SK-N-SH treated with all-trans-retinoic acid at 6 μM for 48 hours (cell line): ENCODE measurements around the gene BABAM2.

Experiments used
- ATAC-seq: fragments of 200-7000 bp; cut with Tn5 transposase; 3 replicates; pipeline ENCODE4 v1.9.1; 2020; ENCODE audit warnings: mild to moderate bottlenecking, moderate library complexity
- ARNTL ChIP-seq: fragments of 450-650 bp; formaldehyde crosslinking; IDR thresholded peaks from 2 replicates; pipeline ENCODE4 v1.5.0; 2020; ENCODE audit warnings: low read depth, mild to moderate bottlenecking, moderate library complexity, borderline replicate concordance
- BACH2 ChIP-seq: fragments of 250-450 bp; sonication (Bioruptor Pico); IDR thresholded peaks from 2 replicates; pipeline ENCODE4 v1.9.0; 2021; ENCODE audit warnings: mild to moderate bottlenecking, borderline replicate concordance
- CSDC2 ChIP-seq: fragments of 250-450 bp; sonication (Bioruptor Pico); IDR thresholded peaks from 2 replicates; pipeline ENCODE4 v1.5.0; 2020; ENCODE audit warnings: mild to moderate bottlenecking, moderate library complexity
- GLIS3 ChIP-seq: fragments of 250-450 bp; sonication (Bioruptor Pico); IDR thresholded peaks from 2 replicates; pipeline ENCODE4 v1.5.0; 2020; ENCODE audit warnings: mild to moderate bottlenecking, moderate library complexity
- ISL1 ChIP-seq: fragments of 250-450 bp; sonication (Bioruptor Pico); IDR thresholded peaks from 2 replicates; pipeline ENCODE4 v2.1.2; 2022; ENCODE audit warnings: mild to moderate bottlenecking, moderate library complexity
- OSR1 ChIP-seq: fragments of 250-450 bp; sonication (Bioruptor Pico); IDR thresholded peaks from 2 replicates; pipeline ENCODE4 v1.8.0; 2022; ENCODE audit warnings: moderate library complexity, mild to moderate bottlenecking, inconsistent platforms
- PPARA ChIP-seq: fragments of 250-450 bp; sonication (Bioruptor Pico); IDR thresholded peaks from 2 replicates; pipeline ENCODE4 v1.5.0; 2020; ENCODE audit warnings: mild to moderate bottlenecking, borderline replicate concordance
- RARB ChIP-seq: fragments of 250-450 bp; sonication (Bioruptor Pico); IDR thresholded peaks from 2 replicates; pipeline ENCODE4 v1.8.0; 2021; ENCODE audit warnings: mild to moderate bottlenecking, moderate library complexity
- SNAI2 ChIP-seq: fragments of 250-450 bp; sonication (Bioruptor Pico); IDR thresholded peaks from 2 replicates; pipeline ENCODE4 v1.5.0; 2020; ENCODE audit warnings: mild to moderate bottlenecking, moderate library complexity
- TCF4 ChIP-seq: fragments of 250-450 bp; sonication (Bioruptor Pico); IDR thresholded peaks from 2 replicates; pipeline ENCODE4 v1.8.0; 2021; ENCODE audit warnings: mild to moderate bottlenecking, moderate library complexity, borderline replicate concordance
- TOX ChIP-seq: fragments of 250-450 bp; sonication (Bioruptor Pico); IDR thresholded peaks from 2 replicates; pipeline ENCODE4 v1.8.0; 2021; ENCODE audit warnings: mild to moderate bottlenecking, moderate library complexity, borderline replicate concordance
- ZC3H10 ChIP-seq: fragments of 250-450 bp; sonication (Bioruptor Pico); IDR thresholded peaks from 2 replicates; pipeline ENCODE4 v1.5.1; 2021; ENCODE audit warnings: mild to moderate bottlenecking, moderate library complexity
- ZFP3 ChIP-seq: fragments of 250-450 bp; sonication (Bioruptor Pico); IDR thresholded peaks from 2 replicates; pipeline ENCODE4 v1.5.0; 2020; ENCODE audit warnings: mild to moderate bottlenecking, moderate library complexity
- ZFP30 ChIP-seq: fragments of 450-650 bp; formaldehyde crosslinking; IDR thresholded peaks from 2 replicates; pipeline ENCODE4 v1.5.0; 2022; ENCODE audit warnings: mild to moderate bottlenecking, moderate library complexity
- ZNF565 ChIP-seq: fragments of 450-650 bp; formaldehyde crosslinking; conservative IDR thresholded peaks from 2 replicates; pipeline ENCODE4 v1.5.0; 2020; ENCODE audit warnings: low read depth, mild to moderate bottlenecking, moderate library complexity
- ZNF70 ChIP-seq: fragments of 450-650 bp; formaldehyde crosslinking; IDR thresholded peaks from 2 replicates; pipeline ENCODE4 v1.5.0; 2020; ENCODE audit warnings: mild to moderate bottlenecking, moderate library complexity
- ZNF8 ChIP-seq: fragments of 450-650 bp; formaldehyde crosslinking; IDR thresholded peaks from 2 replicates; pipeline ENCODE4 v1.5.0; 2020; ENCODE audit warnings: mild to moderate bottlenecking, moderate library complexity
- TF ChIP-seq, protein P1 (sequence below): fragments of 250-450 bp; sonication (Bioruptor Pico); IDR thresholded peaks from 2 replicates; pipeline ENCODE4 v1.5.1; 2021; ENCODE audit warnings: mild to moderate bottlenecking, moderate library complexity
- TF ChIP-seq, protein P2 (sequence below): fragments of 250-450 bp; sonication (Bioruptor Pico); IDR thresholded peaks from 2 replicates; pipeline ENCODE4 v1.5.0; 2020; ENCODE audit warnings: mild to moderate bottlenecking, moderate library complexity
- TF ChIP-seq, protein P3 (sequence below): fragments of 250-450 bp; sonication (Bioruptor Pico); IDR thresholded peaks from 2 replicates; pipeline ENCODE4 v1.5.1; 2020; ENCODE audit warnings: low read depth, mild to moderate bottlenecking, moderate library complexity
- TF ChIP-seq, protein P4 (sequence below): fragments of 250-450 bp; sonication (Bioruptor Pico); IDR thresholded peaks from 2 replicates; pipeline ENCODE4 v1.8.0; 2021; ENCODE audit warnings: low read depth, mild to moderate bottlenecking, moderate library complexity, borderline replicate concordance
- TF ChIP-seq, protein P5 (sequence below): fragments of 250-450 bp; sonication (Bioruptor Pico); IDR thresholded peaks from 2 replicates; pipeline ENCODE4 v1.8.0; 2020; ENCODE audit warnings: mild to moderate bottlenecking, moderate library complexity, borderline replicate concordance

The BABAM2 gene

DNA sequence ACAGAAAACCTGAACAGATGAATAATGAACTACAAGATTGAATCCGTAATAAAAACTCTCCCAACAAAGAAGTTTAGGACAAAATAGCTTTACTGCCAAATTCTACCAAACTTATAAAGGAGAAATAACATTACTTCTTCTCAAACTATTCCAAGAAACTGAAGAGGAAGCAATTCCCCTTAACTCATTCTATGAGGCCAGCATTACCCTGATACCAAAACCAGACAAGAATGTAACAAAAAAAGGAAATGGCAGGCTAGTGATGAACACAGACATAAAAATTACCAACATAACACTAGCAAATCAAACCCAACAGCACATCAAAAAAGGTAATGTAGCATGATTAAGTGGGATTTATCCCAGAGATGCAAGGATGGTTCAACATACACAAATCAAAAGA lies 288.4 kb downstream of the BABAM2 start:
- TF ChIP-seq ZNF70, result no peak
- no peak for TF ChIP-seq TCF4 (CRISPR knock-in tag)
- no peak for TF ChIP-seq OSR1 (CRISPR knock-in tag)
- TF ChIP-seq TOX (CRISPR knock-in tag), result no peak
- TF ChIP-seq, protein P1, sequence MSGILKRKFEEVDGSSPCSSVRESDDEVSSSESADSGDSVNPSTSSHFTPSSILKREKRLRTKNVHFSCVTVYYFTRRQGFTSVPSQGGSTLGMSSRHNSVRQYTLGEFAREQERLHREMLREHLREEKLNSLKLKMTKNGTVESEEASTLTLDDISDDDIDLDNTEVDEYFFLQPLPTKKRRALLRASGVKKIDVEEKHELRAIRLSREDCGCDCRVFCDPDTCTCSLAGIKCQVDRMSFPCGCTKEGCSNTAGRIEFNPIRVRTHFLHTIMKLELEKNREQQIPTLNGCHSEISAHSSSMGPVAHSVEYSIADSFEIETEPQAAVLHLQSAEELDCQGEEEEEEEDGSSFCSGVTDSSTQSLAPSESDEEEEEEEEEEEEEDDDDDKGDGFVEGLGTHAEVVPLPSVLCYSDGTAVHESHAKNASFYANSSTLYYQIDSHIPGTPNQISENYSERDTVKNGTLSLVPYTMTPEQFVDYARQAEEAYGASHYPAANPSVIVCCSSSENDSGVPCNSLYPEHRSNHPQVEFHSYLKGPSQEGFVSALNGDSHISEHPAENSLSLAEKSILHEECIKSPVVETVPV, result no peak
- TF ChIP-seq, protein P2, sequence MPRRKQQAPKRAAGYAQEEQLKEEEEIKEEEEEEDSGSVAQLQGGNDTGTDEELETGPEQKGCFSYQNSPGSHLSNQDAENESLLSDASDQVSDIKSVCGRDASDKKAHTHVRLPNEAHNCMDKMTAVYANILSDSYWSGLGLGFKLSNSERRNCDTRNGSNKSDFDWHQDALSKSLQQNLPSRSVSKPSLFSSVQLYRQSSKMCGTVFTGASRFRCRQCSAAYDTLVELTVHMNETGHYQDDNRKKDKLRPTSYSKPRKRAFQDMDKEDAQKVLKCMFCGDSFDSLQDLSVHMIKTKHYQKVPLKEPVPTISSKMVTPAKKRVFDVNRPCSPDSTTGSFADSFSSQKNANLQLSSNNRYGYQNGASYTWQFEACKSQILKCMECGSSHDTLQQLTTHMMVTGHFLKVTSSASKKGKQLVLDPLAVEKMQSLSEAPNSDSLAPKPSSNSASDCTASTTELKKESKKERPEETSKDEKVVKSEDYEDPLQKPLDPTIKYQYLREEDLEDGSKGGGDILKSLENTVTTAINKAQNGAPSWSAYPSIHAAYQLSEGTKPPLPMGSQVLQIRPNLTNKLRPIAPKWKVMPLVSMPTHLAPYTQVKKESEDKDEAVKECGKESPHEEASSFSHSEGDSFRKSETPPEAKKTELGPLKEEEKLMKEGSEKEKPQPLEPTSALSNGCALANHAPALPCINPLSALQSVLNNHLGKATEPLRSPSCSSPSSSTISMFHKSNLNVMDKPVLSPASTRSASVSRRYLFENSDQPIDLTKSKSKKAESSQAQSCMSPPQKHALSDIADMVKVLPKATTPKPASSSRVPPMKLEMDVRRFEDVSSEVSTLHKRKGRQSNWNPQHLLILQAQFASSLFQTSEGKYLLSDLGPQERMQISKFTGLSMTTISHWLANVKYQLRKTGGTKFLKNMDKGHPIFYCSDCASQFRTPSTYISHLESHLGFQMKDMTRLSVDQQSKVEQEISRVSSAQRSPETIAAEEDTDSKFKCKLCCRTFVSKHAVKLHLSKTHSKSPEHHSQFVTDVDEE (CRISPR knock-in tag), result no peak
- TF ChIP-seq, protein P3, sequence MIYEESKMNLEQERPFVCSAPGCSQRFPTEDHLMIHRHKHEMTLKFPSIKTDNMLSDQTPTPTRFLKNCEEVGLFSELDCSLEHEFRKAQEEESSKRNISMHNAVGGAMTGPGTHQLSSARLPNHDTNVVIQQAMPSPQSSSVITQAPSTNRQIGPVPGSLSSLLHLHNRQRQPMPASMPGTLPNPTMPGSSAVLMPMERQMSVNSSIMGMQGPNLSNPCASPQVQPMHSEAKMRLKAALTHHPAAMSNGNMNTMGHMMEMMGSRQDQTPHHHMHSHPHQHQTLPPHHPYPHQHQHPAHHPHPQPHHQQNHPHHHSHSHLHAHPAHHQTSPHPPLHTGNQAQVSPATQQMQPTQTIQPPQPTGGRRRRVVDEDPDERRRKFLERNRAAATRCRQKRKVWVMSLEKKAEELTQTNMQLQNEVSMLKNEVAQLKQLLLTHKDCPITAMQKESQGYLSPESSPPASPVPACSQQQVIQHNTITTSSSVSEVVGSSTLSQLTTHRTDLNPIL (CRISPR knock-in tag), result no peak
- no peak for TF ChIP-seq SNAI2 (CRISPR knock-in tag)
- no peak for TF ChIP-seq GLIS3 (CRISPR knock-in tag)
- TF ChIP-seq ISL1, result no peak
- TF ChIP-seq, protein P4, sequence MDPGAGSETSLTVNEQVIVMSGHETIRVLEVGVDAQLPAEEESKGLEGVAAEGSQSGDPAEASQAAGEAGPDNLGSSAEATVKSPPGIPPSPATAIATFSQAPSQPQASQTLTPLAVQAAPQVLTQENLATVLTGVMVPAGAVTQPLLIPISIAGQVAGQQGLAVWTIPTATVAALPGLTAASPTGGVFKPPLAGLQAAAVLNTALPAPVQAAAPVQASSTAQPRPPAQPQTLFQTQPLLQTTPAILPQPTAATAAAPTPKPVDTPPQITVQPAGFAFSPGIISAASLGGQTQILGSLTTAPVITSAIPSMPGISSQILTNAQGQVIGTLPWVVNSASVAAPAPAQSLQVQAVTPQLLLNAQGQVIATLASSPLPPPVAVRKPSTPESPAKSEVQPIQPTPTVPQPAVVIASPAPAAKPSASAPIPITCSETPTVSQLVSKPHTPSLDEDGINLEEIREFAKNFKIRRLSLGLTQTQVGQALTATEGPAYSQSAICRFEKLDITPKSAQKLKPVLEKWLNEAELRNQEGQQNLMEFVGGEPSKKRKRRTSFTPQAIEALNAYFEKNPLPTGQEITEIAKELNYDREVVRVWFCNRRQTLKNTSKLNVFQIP (CRISPR knock-in tag), result no peak
- no peak for TF ChIP-seq ZC3H10 (CRISPR knock-in tag)
- no peak for TF ChIP-seq RARB (CRISPR knock-in tag)
- TF ChIP-seq ARNTL, result no peak
- no peak for TF ChIP-seq BACH2 (CRISPR knock-in tag)
- TF ChIP-seq ZFP30 (CRISPR knock-in tag), result no peak
- no peak for TF ChIP-seq ZNF8 (CRISPR knock-in tag)
- TF ChIP-seq ZNF565, result no peak
- TF ChIP-seq PPARA, result no peak
- TF ChIP-seq, all 23 proteins: peak for 0
- ATAC-seq, result no peak

DNA sequence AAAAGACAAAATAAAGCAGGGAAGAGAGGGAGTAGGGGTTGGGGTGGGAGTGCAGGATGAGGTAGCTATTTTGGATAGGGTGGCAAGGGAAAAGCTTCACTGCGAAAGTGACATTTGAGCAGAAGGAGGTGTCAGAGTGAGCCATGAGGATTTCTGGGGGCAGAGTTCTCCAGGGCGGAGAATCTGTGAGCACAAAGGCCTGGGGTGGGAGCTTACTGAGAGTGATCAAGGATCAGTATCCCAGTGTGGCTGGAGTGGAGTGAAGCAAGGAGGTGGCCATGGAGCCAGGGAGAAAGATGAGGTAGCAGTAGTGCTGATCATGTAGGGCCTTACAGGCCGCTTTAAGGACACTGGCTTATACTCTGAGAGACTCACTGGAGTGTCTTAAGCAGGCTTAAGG lies 291.3 kb downstream of the BABAM2 start:
- no peak for ATAC-seq
- TF ChIP-seq ISL1, result no peak
- TF ChIP-seq, protein P4 (CRISPR knock-in tag), result no peak
- no peak for TF ChIP-seq ZFP30 (CRISPR knock-in tag)
- TF ChIP-seq, protein P5, sequence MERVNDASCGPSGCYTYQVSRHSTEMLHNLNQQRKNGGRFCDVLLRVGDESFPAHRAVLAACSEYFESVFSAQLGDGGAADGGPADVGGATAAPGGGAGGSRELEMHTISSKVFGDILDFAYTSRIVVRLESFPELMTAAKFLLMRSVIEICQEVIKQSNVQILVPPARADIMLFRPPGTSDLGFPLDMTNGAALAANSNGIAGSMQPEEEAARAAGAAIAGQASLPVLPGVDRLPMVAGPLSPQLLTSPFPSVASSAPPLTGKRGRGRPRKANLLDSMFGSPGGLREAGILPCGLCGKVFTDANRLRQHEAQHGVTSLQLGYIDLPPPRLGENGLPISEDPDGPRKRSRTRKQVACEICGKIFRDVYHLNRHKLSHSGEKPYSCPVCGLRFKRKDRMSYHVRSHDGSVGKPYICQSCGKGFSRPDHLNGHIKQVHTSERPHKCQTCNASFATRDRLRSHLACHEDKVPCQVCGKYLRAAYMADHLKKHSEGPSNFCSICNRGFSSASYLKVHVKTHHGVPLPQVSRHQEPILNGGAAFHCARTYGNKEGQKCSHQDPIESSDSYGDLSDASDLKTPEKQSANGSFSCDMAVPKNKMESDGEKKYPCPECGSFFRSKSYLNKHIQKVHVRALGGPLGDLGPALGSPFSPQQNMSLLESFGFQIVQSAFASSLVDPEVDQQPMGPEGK, result no peak
- TF ChIP-seq, protein P3 (CRISPR knock-in tag), result no peak
- no peak for TF ChIP-seq ZC3H10 (CRISPR knock-in tag)
- no peak for TF ChIP-seq ZNF565
- TF ChIP-seq, protein P2 (CRISPR knock-in tag), result no peak
- no peak for TF ChIP-seq GLIS3 (CRISPR knock-in tag)
- TF ChIP-seq CSDC2, result no peak
- TF ChIP-seq ZFP3 (CRISPR knock-in tag), result no peak
- no peak for TF ChIP-seq SNAI2 (CRISPR knock-in tag)
